ENCODE results near the gene F8.

The F8 gene

GRCh38 chrX:154812341-154813101 lies 210.0 kb downstream of the F8 start:
- no peak for DNase-seq

GRCh38 chrX:154809939-154810665 lies 212.4 kb downstream of the F8 start:
- DNase-seq: no peak

GRCh38 chrX:154806837-154807501 lies 215.6 kb downstream of the F8 start:
- DNase-seq: no peak

- DNase-seq: no peak
Measured at GRCh38 chrX:154805696-154806091, 216.8 kb downstream of the F8 start.

- DNase-seq: peak; percentile 80
Measured at GRCh38 chrX:154804957-154805695, 217.4 kb downstream of the F8 start, which contains the start of gene MPP1. Gene MPP1, minus strand, starts transcription at chrX:154805485. Its CDS starts 112 bp downstream, at chrX:154805373.

- DNase-seq: no peak
Measured at GRCh38 chrX:154804261-154804956, 218.1 kb downstream of the F8 start.

GRCh38 chrX:154802947-154803346 lies 219.6 kb downstream of the F8 start:
- no peak for DNase-seq

GRCh38 chrX:154800478-154801210 lies 221.9 kb downstream of the F8 start:
- no peak for DNase-seq

- DNase-seq: no peak
Measured at GRCh38 chrX:154799556-154800348, 222.8 kb downstream of the F8 start.

- no peak for DNase-seq
Measured at GRCh38 chrX:154797006-154797405, 225.5 kb downstream of the F8 start.

GRCh38 chrX:154795016-154795415 lies 227.5 kb downstream of the F8 start:
- DNase-seq: no peak

- no peak for DNase-seq
Measured at GRCh38 chrX:154793084-154793795, 229.3 kb downstream of the F8 start.

- DNase-seq: no peak
Measured at GRCh38 chrX:154791939-154792338, 230.6 kb downstream of the F8 start.

GRCh38 chrX:154791467-154791866 lies 231.1 kb downstream of the F8 start:
- DNase-seq: no peak

Measured in CD4-positive, alpha-beta T cell treated with Interleukin-10 for 1 hour (primary cell).